Endodermal cell (in vitro differentiated cells): Measurements from ENCODE around the gene METTL2B. TPM values are rescaled to one million over a fixed set of nuclear protein-coding genes. Genes with fewer than 3 reads are reported as not detected.
A peak's percentile ranks its signal among the peaks of the same experiment; 100 is the strongest.
"Not testable (repeated sequence)": the region's sequence is repeated elsewhere in the genome, so short reads cannot be mapped to it uniquely, and the experiment has no call there.

Experiments used
- DNase-seq: peaks from one replicate; pipeline ENCODE4 v3.0.0-alpha.2; 2017
- H3K27ac ChIP-seq: 2 replicates; pipeline ENCODE4 v1.5.1; 2013; ENCODE audit warnings: mild to moderate bottlenecking, low read depth, low read length, moderate library complexity
- H3K27me3 ChIP-seq: 2 replicates; pipeline ENCODE4 v1.6.1; 2013; ENCODE audit warnings: mild to moderate bottlenecking, low read length, moderate library complexity; ENCODE audit not compliant: insufficient read depth, control insufficient read depth, poor library complexity, severe bottlenecking
- H3K36me3 ChIP-seq: 2 replicates; pipeline ENCODE4 v1.7.0; 2013; ENCODE audit warnings: mild to moderate bottlenecking, low read length, moderate library complexity; ENCODE audit not compliant: control insufficient read depth, insufficient read depth
- H3K4me1 ChIP-seq: one replicate; pipeline ENCODE4 v1.7.0; 2013; ENCODE audit warnings: low read length; ENCODE audit not compliant: control insufficient read depth, insufficient read depth
- H3K4me3 ChIP-seq: 2 replicates; pipeline ENCODE4 v1.5.1; 2013; ENCODE audit warnings: mild to moderate bottlenecking, low read length, moderate library complexity
- H3K9ac ChIP-seq: 2 replicates; pipeline ENCODE4 v1.6.1; 2013; ENCODE audit warnings: mild to moderate bottlenecking, low read length, moderate library complexity; ENCODE audit not compliant: poor library complexity, severe bottlenecking; ENCODE audit errors: extremely low read depth
- H3K9me3 ChIP-seq: 2 replicates; pipeline ENCODE4 v1.6.1; 2013; ENCODE audit warnings: mild to moderate bottlenecking, low read length, moderate library complexity; ENCODE audit not compliant: control insufficient read depth
- H3K27ac Mint-ChIP-seq: 2 replicates; pipeline ENCODE4 v1.8.0; 2020; ENCODE audit warnings: mixed read lengths
- H3K27me3 Mint-ChIP-seq: 2 replicates; pipeline ENCODE4 v1.8.0; 2021; ENCODE audit warnings: mild to moderate bottlenecking, mixed read lengths; ENCODE audit not compliant: insufficient read depth
- H3K36me3 Mint-ChIP-seq: 2 replicates; pipeline ENCODE4 v1.8.0; 2020; ENCODE audit warnings: low read depth, mixed read lengths
- H3K4me1 Mint-ChIP-seq: 2 replicates; pipeline ENCODE4 v1.8.0; 2020; ENCODE audit warnings: mixed read lengths
- H3K4me3 Mint-ChIP-seq: 2 replicates; pipeline ENCODE4 v1.8.0; 2020; ENCODE audit warnings: mild to moderate bottlenecking, moderate library complexity, mixed read lengths
- H3K9me3 Mint-ChIP-seq: 2 replicates; pipeline ENCODE4 v1.8.0; 2020; ENCODE audit warnings: mild to moderate bottlenecking, mixed read lengths
- WGBS, 2 experiments: methylation state at CpG; one replicate each; pipeline versions ENCODE4 v1.1.5 to v1.1.7; 2013; ENCODE audit warnings: missing lambda C conversion rate in 2 of 2, mixed read lengths in 1 of 2; ENCODE audit not compliant: insufficient coverage in 1 of 2, insufficient read length in 1 of 2; 5-methylcytosine and 5-hydroxymethylcytosine counted together
- long read RNA-seq, 4 experiments: library from polyadenylated mRNA in 2 of 4; library from RNA in 1 of 4; library from capped mRNA in 1 of 4; stranded (forward) in 3 of 4; unstranded in 1 of 4; transcript quantifications; one replicate each; pipeline ENCODE4 v2.0.0, GENCODE V29; 2020 to 2021; ENCODE audit warnings: inconsistent platforms in 1 of 4
- polyA plus RNA-seq, 2 experiments: library from polyadenylated mRNA; stranded (reverse); fragments of 50-300 nt; gene quantifications; one replicate each; pipeline ENCODE4 v1.2.3, GENCODE V29; 2013
- total RNA-seq, 2 donors: library from RNA; stranded (reverse); fragmentation: NEBNext Ultra II Directional in 1 of 2; extraction: Animal tissue kit (Norgen Biotek cat#: 25700) in 1 of 2; gene quantifications; 2 replicates in 1 of 2; 3 replicates in 1 of 2; pipeline ENCODE4 v1.2.1, GENCODE V29; 2021
- TF ChIP-seq, protein P1 (sequence below): fragments of 200-600 bp; sonication (generic); conservative IDR thresholded peaks from 2 replicates; pipeline ENCODE4 v1.5.0; 2021; ENCODE audit warnings: antibody characterized with exemption, mild to moderate bottlenecking

METTL2B gene, protein sequence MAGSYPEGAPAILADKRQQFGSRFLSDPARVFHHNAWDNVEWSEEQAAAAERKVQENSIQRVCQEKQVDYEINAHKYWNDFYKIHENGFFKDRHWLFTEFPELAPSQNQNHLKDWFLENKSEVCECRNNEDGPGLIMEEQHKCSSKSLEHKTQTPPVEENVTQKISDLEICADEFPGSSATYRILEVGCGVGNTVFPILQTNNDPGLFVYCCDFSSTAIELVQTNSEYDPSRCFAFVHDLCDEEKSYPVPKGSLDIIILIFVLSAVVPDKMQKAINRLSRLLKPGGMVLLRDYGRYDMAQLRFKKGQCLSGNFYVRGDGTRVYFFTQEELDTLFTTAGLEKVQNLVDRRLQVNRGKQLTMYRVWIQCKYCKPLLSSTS
- 10 to 100 TPM; 39.8 to 50.5 TPM for total RNA-seq
- 26.7 TPM for polyA plus RNA-seq (2013, experiment 1 of 2)
- polyA plus RNA-seq (2013, experiment 2 of 2) = 25.5 TPM
- long read RNA-seq, experiment 1, partial matches to known transcripts = 1 of 7 reads
- long read RNA-seq, experiment 1, other reads (novel, unspliced or antisense) = 3 of 7 reads
- long read RNA-seq, experiment 2, transcript METTL2B-201 (9 exons, 2,182 nt) = major isoform, 21 of 33 reads
- long read RNA-seq, experiment 2, partial matches to known transcripts = 2 of 33 reads
- long read RNA-seq, experiment 2, other reads (novel, unspliced or antisense) = 7 of 33 reads
- long read RNA-seq, experiment 3, transcript METTL2B-201 (9 exons, 2,182 nt) = major isoform, 88 of 121 reads
- long read RNA-seq, experiment 3, transcript METTL2B-206 (8 exons, 1,590 nt) = minor isoform, 12 of 121 reads
- long read RNA-seq, experiment 3, partial matches to known transcripts = 1 of 121 reads
- long read RNA-seq, experiment 3, other reads (novel, unspliced or antisense) = 20 of 121 reads
- long read RNA-seq, experiment 4, transcript METTL2B-201 (9 exons, 2,182 nt) = major isoform, 28 of 66 reads
- long read RNA-seq, experiment 4, transcript METTL2B-206 (8 exons, 1,590 nt) = minor isoform, 11 of 66 reads
- long read RNA-seq, experiment 4, partial matches to known transcripts = 12 of 66 reads
- long read RNA-seq, experiment 4, other reads (novel, unspliced or antisense) = 15 of 66 reads

DNA sequence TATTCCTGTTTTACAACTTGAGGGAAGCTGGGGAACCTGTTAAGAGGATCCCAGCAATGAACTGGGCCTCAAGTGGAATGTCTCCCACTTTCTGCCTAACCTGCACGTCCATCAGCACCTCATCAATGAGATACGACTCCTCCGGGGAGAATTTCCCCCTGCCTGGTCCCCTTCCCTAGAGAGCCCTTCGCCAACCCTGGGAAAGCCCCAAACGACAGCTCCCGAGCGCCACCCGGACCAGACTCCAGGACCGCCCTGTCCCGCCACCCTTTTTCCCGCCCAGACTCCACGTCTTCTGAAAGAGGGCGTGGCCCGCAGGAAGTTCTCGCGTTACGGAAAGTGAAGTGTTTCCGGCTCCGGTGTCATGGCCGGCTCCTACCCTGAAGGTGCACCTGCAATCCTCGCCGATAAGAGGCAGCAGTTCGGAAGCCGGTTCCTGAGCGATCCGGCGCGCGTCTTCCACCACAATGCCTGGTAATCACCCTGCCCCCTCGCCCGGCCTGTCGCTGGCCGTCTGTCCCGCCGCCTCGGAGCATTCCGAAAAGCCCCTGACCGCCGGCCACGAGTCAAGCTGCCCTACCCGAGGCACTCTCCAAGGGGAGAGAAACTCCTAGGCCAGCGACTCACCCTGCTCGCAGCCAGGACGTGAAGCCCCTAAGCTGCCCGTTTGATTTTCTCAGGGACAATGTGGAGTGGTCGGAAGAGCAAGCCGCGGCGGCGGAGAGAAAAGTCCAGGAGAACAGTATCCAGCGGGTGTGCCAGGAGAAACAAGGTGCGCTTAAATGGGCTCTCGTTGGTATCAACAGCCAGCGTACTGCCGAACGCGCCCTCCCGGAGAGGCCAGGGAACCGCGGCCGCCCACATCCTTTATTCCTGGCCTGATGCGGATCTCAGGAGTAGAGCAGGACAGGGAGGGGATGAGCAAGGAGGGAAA is at the start of gene METTL2B:
TSS of gene METTL2B (plus strand) at position 347 of the 934 bp plus-strand sequence. CDS start at position 365, 18 bp downstream.
- TF ChIP-seq, protein P1, sequence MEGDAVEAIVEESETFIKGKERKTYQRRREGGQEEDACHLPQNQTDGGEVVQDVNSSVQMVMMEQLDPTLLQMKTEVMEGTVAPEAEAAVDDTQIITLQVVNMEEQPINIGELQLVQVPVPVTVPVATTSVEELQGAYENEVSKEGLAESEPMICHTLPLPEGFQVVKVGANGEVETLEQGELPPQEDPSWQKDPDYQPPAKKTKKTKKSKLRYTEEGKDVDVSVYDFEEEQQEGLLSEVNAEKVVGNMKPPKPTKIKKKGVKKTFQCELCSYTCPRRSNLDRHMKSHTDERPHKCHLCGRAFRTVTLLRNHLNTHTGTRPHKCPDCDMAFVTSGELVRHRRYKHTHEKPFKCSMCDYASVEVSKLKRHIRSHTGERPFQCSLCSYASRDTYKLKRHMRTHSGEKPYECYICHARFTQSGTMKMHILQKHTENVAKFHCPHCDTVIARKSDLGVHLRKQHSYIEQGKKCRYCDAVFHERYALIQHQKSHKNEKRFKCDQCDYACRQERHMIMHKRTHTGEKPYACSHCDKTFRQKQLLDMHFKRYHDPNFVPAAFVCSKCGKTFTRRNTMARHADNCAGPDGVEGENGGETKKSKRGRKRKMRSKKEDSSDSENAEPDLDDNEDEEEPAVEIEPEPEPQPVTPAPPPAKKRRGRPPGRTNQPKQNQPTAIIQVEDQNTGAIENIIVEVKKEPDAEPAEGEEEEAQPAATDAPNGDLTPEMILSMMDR = peak; percentile 68
- peak within 1 kb of the TSS; percentile 99 for H3K27ac Mint-ChIP-seq
- peak within 1 kb of the TSS; percentile 89 for H3K27ac ChIP-seq

DNA sequence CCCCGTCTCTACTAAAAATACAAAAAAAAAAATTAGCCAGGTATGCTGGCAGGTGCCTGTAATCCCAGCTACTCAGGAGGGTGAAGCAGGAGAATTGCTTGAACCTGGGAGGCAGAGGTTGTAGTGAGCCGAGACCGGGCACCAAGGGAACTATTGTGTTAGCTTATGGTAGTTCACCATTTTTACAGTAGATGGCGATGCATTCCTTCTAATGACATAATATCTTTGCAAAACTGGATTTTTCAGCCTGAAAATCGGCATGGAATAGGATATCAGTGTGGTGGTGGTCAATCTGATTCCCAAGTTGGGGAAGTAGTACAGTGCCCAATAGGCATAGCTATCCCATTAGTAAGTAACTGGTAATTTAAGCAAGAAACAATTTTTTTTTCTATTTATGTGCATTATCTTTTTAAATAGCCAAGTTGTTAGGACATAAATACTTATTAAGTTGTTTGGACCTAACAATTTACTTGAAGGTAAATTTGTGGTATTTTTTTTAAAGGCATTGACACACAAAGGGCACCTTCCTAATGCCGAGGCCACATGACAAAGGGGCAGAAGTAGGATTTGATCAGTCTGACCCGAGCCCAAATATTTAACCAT is 49.2 kb upstream of the METTL2B start:
- H3K27ac Mint-ChIP-seq = no peak overlapping the region
- peaks cover 11% of the 10 kb centered on the region for H3K27me3 Mint-ChIP-seq
- Histone ChIP-seq H3K4me3 (no peak overlapping the region), H3K4me1 (peaks cover 6% of the 10 kb centered on the region), H3K9me3 (no peaks in the 10 kb centered on the region), H3K27me3 (no peaks in the 10 kb centered on the region), H3K9ac (no peak overlapping the region), H3K36me3 (no peaks in the 10 kb centered on the region), H3K27ac (no peak overlapping the region)
- no peak overlapping the region for H3K4me3 Mint-ChIP-seq
- peak; percentile 63 for DNase-seq
- H3K4me1 Mint-ChIP-seq = peaks cover 12% of the 10 kb centered on the region
- no peaks in the 10 kb centered on the region for H3K9me3 Mint-ChIP-seq
- WGBS, 2 experiments = 15 to 30% methylated on average over 5 to 7 of the region's 7 CpGs
- H3K36me3 Mint-ChIP-seq = no peaks in the 10 kb centered on the region
- TF ChIP-seq, protein P1 = peak; percentile 90

More for the DNA sequence above, at the start of gene METTL2B:
- H3K9ac ChIP-seq = peak within 1 kb of the TSS; percentile 90
- Mint-ChIP-seq H3K4me3 (peak within 1 kb of the TSS; percentile 99), H3K4me1 (peaks cover 12% of the 10 kb centered on the region), H3K36me3 (peaks cover 25% of the 10 kb centered on the region)
- WGBS, 2 experiments = 0 to 1% methylated on average over 21 to 62 of the region's 62 CpGs
- H3K4me3 ChIP-seq = peak within 1 kb of the TSS; percentile 95
- H3K36me3 ChIP-seq = peaks cover 25% of the 10 kb centered on the region
- not testable (repeated sequence) for H3K9me3 ChIP-seq, H3K9me3 Mint-ChIP-seq, H3K4me1 ChIP-seq, H3K27me3 ChIP-seq, H3K27me3 Mint-ChIP-seq
- peak; percentile 99 for DNase-seq
